PC-9 (cell line): ENCODE data around the gene SPSB2. TPM values are rescaled to one million over a fixed set of nuclear protein-coding genes. Genes with fewer than 3 reads are reported as not detected.

Experiments
- BruUV-seq: library from RNA; stranded (reverse); fragments of 400-500 nt; replicated peaks from 2 replicates; lab custom pipeline; 2021; lab: Mats Ljungman, UMichigan
- CTCF ChIA-PET: fragments of 300-600 bp; sonication (Branson Sonifier 250); formaldehyde crosslinking; loops from one replicate; lab custom pipeline; 2022; ENCODE audit warnings: antibody characterized with exemption; lab: Charles Lee
- POLR2A ChIA-PET: fragments of 300-600 bp; sonication (Branson Sonifier 250); formaldehyde crosslinking; loops from one replicate; lab custom pipeline; 2022; ENCODE audit warnings: antibody characterized with exemption; ENCODE audit not compliant: unreplicated experiment; lab: Charles Lee
- DNase-seq, 2 experiments: peaks; one replicate each; pipeline versions ENCODE4 v3.0.0 to v3.0.0-alpha.2; 2015 to 2022; ENCODE audit warnings: mixed read lengths in 1 of 2
- H2AFZ ChIP-seq: fragments of 200-600 bp; sonication (generic); 2 replicates; pipeline ENCODE4 v1.8.1; 2017; ENCODE audit warnings: antibody characterized with exemption
- H3F3A ChIP-seq: fragments of 200-600 bp; sonication (generic); 2 replicates; pipeline ENCODE4 v1.8.1; 2017; ENCODE audit warnings: antibody characterized with exemption, mild to moderate bottlenecking, low read depth; ENCODE audit not compliant: insufficient read depth
- H3K27ac ChIP-seq: fragments of 200-600 bp; sonication (generic); 2 replicates; pipeline ENCODE4 v1.6.1; 2016; ENCODE audit warnings: mixed run types
- H3K27me3 ChIP-seq: fragments of 200-600 bp; sonication (generic); 2 replicates; pipeline ENCODE4 v1.6.1; 2016; ENCODE audit warnings: low read depth, mixed run types; ENCODE audit not compliant: insufficient read depth
- H3K36me3 ChIP-seq: fragments of 200-600 bp; sonication (generic); 2 replicates; pipeline ENCODE4 v1.6.1; 2016; ENCODE audit warnings: low read depth, mixed run types
- H3K4me1 ChIP-seq: fragments of 200-600 bp; sonication (generic); replicated peaks from 2 replicates; pipeline ENCODE4 v1.6.1; 2016; ENCODE audit warnings: mixed run types; ENCODE audit not compliant: insufficient read depth
- H3K4me2 ChIP-seq: fragments of 200-600 bp; sonication (generic); 2 replicates; pipeline ENCODE4 v1.6.1; 2017; ENCODE audit warnings: mixed run types
- H3K4me3 ChIP-seq: fragments of 200-600 bp; sonication (generic); 2 replicates; pipeline ENCODE4 v1.6.1; 2016; ENCODE audit warnings: mixed run types
- H3K79me2 ChIP-seq: fragments of 200-600 bp; sonication (generic); 2 replicates; pipeline ENCODE4 v1.6.1; 2017; ENCODE audit warnings: low read depth, mixed run types
- H3K9me2 ChIP-seq: fragments of 200-600 bp; sonication (generic); 2 replicates; pipeline ENCODE4 v1.8.1; 2017; ENCODE audit warnings: mild to moderate bottlenecking; ENCODE audit not compliant: insufficient read depth
- H3K9me3 ChIP-seq: fragments of 200-600 bp; sonication (generic); 2 replicates; pipeline ENCODE4 v1.8.1; 2016; ENCODE audit warnings: low read depth; ENCODE audit not compliant: insufficient read depth
- H4K20me1 ChIP-seq: fragments of 200-600 bp; sonication (generic); 2 replicates; pipeline ENCODE4 v1.8.1; 2017; ENCODE audit not compliant: insufficient read depth
- CTCF ChIP-seq: fragments of 200-600 bp; sonication (generic); conservative IDR thresholded peaks from 2 replicates; pipeline ENCODE4 v1.6.1; 2017; ENCODE audit warnings: mixed run types, antibody characterized with exemption, mild to moderate bottlenecking, moderate library complexity
- EZH2 ChIP-seq: fragments of 200-600 bp; sonication (generic); IDR thresholded peaks from 2 replicates; pipeline ENCODE4 v1.8.0; 2017; ENCODE audit warnings: antibody characterized with exemption, low read depth
- intact Hi-C: fragments of 100-400 bp; cut with micrococcal nuclease; formaldehyde crosslinking; loops from one replicate; pipeline ENCODE4 v1.10.0; 2022; ENCODE audit not compliant: unreplicated experiment
- total RNA-seq: library from RNA; stranded (reverse); gene quantifications from 2 replicates; pipeline ENCODE4 v1.2.3, GENCODE V29; 2021

The SPSB2 gene
- total RNA-seq, 1 experiment from 2014 or later: 28.9 TPM

DNA sequence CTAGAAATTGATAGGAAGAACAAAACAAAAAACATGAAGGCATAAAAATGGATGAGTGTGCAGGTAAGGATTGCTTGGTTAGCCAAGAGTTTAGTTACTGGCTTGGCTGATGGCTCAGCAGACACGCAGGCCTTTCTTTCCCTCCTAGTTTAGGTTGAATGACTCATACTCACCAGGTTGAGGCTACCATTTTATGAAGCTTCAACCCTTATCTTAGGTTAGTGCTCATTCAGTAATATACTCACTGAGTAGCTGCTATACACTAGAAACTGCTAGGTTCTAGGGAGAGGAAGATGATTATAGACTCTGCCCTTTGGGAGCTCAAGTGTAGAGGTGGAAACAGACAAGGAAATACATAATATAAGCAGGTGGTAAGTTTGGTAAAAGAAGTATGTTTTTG lies 38.8 kb downstream of the SPSB2 start:
- H3K79me2 ChIP-seq: no peaks in the 10 kb centered on the region
- no peak overlapping the region for H2AFZ ChIP-seq
- no peaks in the 10 kb centered on the region for H3K4me1 ChIP-seq
- no peaks in the 10 kb centered on the region for H3F3A ChIP-seq
- peaks cover 38% of the 10 kb centered on the region for H3K27me3 ChIP-seq
- ChIA-PET POLR2A (no interaction called here), CTCF (interaction anchor here (0.5 to 1.5 kb wide), 6 partner anchors 17 to 1241 kb away, joined by 3 to 8 read pairs (median 3); partner anchors contain the start of gene USP5)
- H3K9me3 ChIP-seq: no peaks in the 10 kb centered on the region
- TF ChIP-seq CTCF (no peak), EZH2 (no peak)
- intact Hi-C loops: no loop called here
- no peak overlapping the region for H3K27ac ChIP-seq
- no peaks in the 10 kb centered on the region for H4K20me1 ChIP-seq
- no peak overlapping the region for H3K4me2 ChIP-seq
- BruUV-seq: no TSS peak
- DNase-seq: no peak
- H3K9me2 ChIP-seq: no peaks in the 10 kb centered on the region
- no peak overlapping the region for H3K4me3 ChIP-seq
- H3K36me3 ChIP-seq: no peaks in the 10 kb centered on the region

GRCh38 chr12:6833189-6833890 lies 39.8 kb downstream of the SPSB2 start:
- H3K36me3 ChIP-seq: no peaks in the 10 kb centered on the region
- H4K20me1 ChIP-seq: no peaks in the 10 kb centered on the region
- no peaks in the 10 kb centered on the region for H3F3A ChIP-seq
- BruUV-seq: no TSS peak
- H3K27ac ChIP-seq: no peak overlapping the region
- H3K4me2 ChIP-seq: no peak overlapping the region
- intact Hi-C loops: no loop called here
- no peak for DNase-seq
- H3K9me2 ChIP-seq: no peaks in the 10 kb centered on the region
- H3K4me1 ChIP-seq: no peaks in the 10 kb centered on the region
- no peaks in the 10 kb centered on the region for H3K79me2 ChIP-seq
- POLR2A ChIA-PET: interaction anchor here (0.6 to 0.7 kb wide), 2 partner anchors 11 to 90 kb away, joined by 5 to 7 read pairs; no protein-coding TSS in a partner anchor
- no peaks in the 10 kb centered on the region for H3K9me3 ChIP-seq
- no peak for TF ChIP-seq EZH2
- H3K4me3 ChIP-seq: no peak overlapping the region
- CTCF ChIA-PET: interaction anchor here (0.5 kb wide), 2 partner anchors 151 to 188 kb away, joined by 4 read pairs; no protein-coding TSS in a partner anchor
- peaks cover 47% of the 10 kb centered on the region for H3K27me3 ChIP-seq
- H2AFZ ChIP-seq: no peak overlapping the region

DNA sequence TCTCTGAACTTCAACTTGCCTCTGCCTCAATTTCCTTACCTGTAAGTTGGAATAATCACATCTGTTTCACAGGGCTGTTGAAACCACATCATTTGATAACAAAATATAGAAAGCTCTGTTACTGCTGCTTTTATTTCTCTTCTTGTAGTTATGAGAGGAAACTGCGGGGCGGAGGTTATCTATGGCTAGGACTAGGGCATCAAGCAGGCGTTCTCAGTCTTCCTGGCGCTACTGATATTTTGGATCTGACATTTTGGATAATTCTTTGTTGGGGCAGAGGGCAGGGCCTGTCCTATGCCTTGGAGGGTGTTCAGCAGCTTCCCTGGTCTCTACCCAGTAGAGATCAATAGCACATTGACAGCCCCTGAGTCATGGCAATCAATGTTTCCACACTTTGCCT lies 41.0 kb downstream of the SPSB2 start:
- Histone ChIP-seq H4K20me1 (no peaks in the 10 kb centered on the region), H3K36me3 (no peaks in the 10 kb centered on the region), H2AFZ (no peak overlapping the region), H3K4me2 (no peak overlapping the region), H3K79me2 (no peaks in the 10 kb centered on the region), H3K27me3 (peaks cover 57% of the 10 kb centered on the region), H3F3A (no peaks in the 10 kb centered on the region), H3K9me3 (no peaks in the 10 kb centered on the region), H3K27ac (no peak overlapping the region), H3K4me3 (no peak overlapping the region), H3K4me1 (no peaks in the 10 kb centered on the region), H3K9me2 (no peaks in the 10 kb centered on the region)
- DNase-seq: no peak
- no peak for TF ChIP-seq EZH2
- TF ChIP-seq CTCF: no peak
- no TSS peak for BruUV-seq
- intact Hi-C loops: no loop called here
- POLR2A ChIA-PET: interaction anchor here (0.5 to 0.6 kb wide), 2 partner anchors 24 to 300 kb away, joined by 3 to 6 read pairs; no protein-coding TSS in a partner anchor
- CTCF ChIA-PET: interaction anchor here (0.6 kb wide), 1 partner anchor 141 kb away, joined by 6 read pairs; no protein-coding TSS in a partner anchor
